ENCODE measurements around the gene TMEM132E.

The TMEM132E gene

DNA sequence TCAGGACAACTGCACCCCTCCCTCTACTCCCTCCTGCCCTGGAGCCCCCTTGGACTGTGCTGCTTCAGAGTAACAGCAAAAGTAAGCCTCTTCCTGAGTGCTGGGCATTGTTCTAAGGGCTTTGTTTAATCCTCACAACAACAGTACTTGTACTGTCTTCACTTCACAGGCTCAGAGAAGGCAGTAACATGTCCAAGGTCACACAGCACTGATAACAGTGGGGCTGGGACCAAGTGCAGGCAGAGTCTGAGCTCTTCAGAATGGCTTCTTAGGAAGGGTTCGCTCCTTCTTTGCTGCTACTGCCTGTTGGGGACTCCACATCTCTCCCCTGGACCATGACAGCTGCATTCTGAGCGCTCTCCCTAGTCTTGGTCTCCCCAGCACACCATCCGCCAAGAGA lies 24.6 kb downstream of the TMEM132E start:
- DNase-seq (ENCODE audit: low spot score): no peak

DNA sequence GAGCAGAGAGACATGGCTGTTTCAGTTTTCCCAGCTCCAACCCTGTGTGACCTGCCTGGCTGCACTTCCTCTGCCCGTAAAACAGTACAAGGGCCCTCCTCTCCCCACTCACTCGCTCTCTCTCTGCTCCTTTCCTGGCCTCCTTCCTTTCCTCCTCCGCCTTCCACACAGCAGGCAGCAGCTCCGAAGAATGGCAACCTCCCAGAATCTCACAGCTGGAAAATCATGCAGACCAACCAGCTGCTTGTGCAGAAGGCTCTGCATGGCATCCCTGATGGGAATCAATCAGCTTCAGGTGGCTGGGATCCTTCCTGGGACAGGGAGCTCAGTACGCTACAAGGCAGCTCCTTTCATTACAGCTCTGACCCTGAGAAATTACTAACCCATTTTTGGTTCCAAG lies 27.4 kb downstream of the TMEM132E start:
- no peak for DNase-seq (ENCODE audit: low spot score)

DNA sequence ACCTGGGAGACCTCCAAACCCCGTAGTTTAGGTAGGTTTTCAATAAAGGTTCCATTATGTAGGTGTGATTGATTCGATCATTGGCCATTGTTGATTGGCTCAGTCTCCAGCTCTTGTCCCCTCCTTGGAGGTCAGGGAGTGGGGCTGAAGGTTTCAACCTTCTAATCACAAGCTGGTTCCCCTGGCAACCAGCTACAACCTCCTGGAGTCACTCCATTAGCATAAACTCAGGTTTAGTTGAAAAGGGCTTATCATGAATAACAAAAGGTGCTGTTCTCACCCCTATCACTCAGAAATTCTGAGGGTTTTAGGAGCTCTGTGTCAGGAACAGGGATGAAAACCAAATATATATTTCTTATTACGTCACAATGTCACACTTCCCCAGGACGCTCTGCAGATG lies 28.5 kb downstream of the TMEM132E start:
- no peak for DNase-seq (ENCODE audit: low spot score)

DNA sequence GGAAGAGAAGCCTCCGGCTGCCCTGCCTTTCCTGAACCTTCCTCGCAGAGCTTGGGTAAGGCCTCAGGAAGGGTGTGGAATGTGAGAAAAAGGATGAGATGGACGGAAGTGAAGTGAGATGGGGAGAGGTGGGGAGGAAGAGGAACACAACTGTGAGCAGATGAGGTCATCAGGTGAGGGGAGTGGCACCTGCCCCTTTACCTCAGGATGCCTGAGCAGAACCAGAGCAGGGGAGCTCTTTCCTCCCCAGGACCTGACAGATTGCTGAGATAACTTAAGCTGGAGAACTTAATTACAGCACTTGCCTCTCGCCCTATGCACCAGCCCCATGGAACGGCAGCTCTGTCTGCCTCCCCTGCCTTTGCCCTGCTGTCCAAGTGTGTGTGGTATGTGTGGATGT lies 29.8 kb downstream of the TMEM132E start:
- no peak for DNase-seq (ENCODE audit: low spot score)

DNA sequence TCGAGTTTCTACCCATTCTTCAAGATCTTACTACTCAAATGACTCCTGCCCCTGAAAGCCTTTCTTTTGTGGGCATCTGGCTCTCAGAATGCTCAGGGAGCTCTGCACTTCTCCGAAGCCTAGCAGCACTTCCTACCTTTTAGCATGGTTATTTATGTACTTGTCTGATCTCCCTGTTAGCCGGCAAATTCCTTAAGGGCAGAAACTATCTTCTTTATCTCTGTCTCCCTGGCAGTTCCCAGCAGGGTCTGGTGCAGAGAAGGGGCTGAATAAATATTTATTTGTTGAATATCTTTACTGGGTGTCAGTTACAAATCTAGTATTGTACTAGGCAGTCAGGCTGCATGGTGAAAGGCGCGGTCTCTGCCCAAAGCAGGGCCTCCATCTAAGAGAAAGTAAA lies 30.7 kb downstream of the TMEM132E start:
- DNase-seq (ENCODE audit: low spot score): no peak

DNA sequence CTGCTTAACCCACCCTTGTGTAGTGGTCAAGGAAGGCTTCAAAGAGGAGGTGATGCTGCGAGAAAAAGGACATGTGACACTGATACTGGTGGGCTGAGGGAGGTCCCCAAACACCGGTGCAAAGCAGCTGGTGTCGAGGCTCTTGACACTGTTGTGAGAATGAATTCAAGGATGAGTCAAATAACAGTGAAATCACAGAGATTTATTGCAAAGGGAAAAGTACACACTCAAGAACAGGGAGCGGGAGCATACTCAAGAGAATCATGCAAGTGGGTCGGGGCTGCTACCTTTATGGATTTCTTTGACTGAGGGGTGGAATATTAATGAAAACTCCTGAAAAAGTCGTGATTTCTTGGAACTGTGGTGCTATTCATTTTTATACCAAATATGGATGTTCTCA lies 31.1 kb downstream of the TMEM132E start:
- DNase-seq (ENCODE audit: low spot score): no peak

DNA sequence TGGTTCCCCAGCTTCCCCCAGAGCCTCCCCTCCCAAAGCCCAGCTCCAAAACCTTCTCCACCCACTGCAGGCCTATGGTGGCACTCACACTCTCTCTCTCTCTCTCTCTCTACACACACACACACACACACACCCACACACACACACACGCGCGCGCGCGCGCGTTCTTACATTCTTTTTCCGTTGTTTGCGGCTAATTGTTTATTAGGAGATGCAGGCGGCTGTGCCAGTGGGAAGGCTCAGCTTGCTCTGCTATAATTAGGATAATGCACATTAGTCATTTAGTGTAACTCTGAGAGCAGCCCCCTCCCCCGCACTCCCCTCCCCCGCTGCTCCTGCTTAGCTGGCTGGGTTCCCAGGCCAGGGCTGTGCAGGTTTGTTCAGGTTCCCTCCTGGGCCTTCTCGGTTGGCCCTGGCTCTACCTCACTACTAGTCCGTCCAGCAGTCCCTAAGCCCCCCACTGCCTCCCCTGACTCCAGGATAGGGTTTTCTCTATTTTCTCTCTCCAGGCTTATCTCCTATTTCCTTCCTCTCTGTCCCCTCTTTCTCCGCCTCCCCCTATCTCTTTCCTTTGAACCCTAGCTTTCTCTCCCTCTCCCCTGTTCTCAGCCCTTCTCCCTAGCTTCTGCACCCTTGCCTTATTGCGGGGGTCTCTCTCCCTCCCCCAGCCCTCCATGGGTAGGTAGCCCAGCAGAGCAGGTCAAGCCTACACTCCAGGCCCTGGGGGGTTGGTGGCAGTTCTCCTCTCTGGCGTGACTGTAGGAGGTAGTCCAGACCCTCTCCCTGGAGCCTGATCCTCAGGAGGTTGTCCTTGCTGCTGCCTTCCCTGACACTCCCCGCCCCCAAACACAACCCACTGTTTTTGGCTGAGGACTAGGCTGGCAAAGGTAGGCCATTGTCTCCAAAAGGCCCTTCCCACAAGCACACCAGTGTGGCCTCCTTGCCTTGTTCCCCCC lies 34.0 kb downstream of the TMEM132E start:
- no peak for DNase-seq (ENCODE audit: low spot score)

DNA sequence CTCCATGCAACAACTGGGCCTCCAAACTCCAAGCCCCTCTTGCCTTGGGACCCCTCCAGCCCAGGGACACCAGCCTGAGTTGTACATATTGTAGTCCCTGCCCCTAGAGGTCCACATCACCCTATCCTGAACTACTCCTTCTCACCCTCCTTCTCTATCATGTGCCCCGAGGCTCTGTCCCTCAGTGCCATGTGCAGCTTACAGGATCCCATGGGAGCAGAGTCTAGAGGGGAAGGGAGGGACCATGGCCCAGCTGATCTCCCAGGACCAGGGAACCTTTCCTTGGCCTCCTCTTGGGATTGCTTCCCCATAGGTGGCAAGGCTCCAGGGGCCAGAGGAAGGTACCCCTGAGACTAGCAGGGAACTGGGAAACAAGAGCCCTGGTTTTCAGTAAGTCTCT lies 35.3 kb downstream of the TMEM132E start:
- DNase-seq (ENCODE audit: low spot score): no peak

DNA sequence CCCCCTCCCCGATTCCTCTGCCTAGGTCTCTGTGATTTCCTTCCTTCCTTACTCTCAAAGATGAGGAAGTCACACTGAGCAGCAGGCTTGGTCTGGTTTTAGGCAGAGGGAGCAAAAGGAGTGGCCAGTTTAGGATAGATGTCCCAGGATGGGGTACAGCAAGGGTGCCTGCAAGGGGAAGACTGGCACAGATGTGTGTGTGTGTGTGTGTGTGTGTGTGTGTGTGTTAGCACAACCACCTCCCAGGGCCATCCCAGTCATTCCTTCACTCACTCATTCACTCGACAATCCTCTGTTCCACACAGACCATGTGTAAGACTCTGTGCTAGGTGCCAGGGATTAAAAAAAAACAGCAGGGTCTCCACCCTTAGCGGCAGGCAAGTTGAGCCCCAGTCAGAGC lies 35.9 kb downstream of the TMEM132E start:
- no peak for DNase-seq (ENCODE audit: low spot score)

DNA sequence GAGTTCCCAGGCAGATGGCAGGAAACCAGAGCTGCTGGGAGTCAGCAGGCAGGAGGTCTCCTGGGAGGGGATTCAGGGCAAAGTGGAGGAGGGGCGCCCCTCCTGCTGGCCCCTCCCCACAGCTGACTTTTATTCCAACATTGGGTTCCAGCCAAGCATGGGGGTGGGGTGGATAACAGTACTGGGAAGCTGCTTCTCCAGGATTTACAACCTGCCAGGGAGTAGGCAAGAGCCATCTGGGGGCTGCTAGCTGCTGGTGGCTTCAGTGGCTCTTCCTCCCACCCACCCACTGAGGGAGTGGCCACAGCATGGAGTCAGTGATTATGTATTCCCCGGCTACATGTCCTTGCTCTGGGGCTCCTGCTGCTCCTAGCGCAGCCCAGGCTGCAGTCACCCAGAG lies 36.8 kb downstream of the TMEM132E start:
- no peak for DNase-seq (ENCODE audit: low spot score)

DNA sequence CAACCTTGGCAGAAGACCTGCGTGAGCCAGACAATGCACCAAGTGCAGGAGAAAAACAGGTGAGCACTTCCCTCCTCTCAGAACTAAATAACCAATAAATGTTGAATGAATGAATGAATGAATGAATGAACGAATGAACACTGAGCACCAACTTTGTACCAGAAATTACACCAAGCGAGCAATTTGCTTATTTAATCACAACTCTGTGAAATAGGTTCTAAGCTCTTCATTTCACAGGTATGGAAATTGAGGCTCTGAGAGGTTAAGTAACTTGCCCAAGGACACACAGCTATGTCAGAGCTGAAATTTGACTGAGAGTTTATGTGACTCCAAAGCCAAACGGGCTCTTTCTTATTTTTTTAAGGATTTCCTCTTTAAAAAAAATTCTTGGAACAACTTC lies 38.0 kb downstream of the TMEM132E start:
- no peak for DNase-seq (ENCODE audit: low spot score)

DNA sequence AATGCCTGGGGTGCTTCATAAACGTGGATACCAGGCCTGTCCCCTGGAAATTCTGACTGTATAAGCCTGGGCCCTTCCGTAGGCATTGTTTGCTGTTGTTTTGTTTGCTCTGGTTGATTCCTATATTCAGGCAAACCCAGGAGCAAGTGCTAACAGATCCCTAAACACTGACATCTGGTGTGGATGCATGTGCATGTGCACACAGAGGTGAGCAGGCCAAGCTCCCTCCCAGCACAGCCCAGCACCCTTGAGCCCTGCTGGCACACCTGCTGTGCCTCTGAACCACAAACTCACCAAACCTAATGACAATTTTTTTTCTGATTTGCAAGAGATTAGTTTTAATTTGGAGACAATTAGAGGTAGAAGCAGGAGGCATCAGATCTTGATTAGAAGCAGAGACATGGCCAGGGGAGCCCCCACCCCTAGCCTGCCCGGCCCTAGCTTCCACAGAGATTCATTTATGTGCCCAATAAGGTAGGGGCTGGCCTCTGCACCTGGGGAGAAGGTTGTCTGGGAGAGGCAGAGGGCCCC lies 40.4 kb downstream of the TMEM132E start:
- no peak for DNase-seq (ENCODE audit: low spot score)

DNA sequence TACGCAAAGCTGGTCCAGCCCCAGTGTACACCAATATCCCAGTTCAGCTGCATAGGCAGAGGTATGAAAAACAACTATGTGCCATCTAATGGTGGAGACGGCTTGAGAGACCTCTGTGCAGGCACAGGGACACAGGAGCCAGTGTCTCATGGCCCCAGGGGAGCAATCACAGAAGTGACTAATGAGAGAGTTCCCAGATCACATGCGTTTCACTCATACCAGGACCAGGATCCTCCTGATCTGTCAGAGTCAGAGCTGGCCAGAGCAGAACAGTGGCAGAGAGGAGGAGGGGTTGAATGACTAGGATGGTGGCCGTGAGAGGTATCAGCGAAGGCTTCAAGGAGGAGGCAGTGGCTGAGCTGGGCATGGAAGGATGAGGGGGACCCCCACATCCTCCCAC lies 41.1 kb downstream of the TMEM132E start:
- DNase-seq (ENCODE audit: low spot score): no peak

DNA sequence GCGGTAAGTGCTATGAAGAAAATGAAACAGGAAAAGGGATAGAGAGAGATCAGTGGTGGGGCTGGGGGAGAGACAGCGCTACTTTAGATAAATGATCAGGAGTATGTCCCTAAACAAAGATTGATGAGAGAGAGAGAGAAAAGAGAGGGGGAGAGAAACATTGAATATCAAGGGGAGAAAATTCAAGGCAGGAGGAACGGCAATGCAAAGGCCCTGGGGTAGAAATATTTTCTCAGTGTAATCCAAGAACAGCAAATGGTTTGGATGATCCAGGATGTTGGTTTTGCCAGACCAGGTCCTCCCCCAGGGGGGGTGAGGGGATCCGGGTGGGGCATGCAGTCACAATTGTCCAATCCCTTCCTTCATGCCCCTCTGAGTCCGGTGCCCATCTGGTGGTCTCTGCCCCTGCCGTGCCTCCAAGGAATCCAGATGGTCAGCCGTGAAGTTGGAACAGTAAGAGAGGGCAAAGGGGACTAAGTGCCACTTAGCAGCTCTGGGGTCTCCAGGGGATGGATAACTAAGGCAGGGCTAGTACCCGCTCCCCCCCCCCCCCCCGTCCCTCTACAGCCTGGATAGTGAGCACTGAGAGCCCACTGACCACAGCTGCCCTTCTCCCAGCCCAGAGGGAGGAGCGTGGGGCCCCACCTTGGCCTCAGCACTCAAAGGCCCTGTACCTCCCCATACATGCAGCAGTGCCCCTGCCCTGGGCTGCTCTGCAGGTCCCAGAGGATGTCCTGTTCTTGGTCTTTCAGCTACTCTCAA lies 43.7 kb downstream of the TMEM132E start:
- DNase-seq (ENCODE audit: low spot score): no peak

DNA sequence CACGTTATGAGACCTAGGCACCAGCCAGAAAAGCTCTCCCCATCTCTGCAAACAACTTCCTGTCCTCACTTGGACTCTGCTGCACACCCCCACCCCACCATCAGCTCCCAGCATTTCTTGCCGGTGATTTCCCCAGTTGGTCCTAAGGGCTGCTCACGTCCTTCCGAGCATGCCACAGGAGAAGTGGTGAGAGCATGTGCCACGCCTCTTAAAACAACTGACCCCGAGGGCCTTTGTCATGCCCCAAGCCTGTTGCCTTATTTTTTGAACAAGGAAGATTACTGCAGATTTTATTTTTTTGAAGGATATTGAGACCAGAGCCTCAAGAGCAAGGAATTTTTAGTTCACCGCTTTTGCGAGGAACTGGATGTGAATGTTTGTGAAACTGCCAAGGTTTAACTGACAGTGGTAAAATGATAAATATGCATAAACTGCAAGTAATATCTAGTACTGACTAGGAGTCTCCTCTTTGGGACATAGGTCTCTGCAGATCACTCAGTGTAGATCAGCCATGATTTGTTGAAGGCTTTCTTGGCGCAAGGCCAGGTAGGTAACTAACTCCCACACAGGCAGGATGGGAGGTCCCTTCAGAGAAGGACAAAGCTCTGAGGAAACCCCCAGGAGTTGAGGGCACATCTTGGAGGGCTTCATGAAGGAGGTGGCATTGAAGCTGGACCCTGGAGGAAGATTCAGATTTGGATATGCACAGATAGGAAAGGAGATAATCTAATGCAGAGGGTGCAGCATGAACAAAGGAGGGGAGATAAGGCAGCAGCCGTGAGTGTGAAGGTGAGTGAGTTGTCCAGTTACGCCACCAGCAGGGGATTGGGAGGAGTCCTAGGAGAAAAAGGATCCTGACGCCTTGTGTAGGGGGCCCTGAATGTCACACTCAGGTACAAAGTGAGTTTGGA lies 44.7 kb downstream of the TMEM132E start:
- DNase-seq (ENCODE audit: low spot score): no peak

DNA sequence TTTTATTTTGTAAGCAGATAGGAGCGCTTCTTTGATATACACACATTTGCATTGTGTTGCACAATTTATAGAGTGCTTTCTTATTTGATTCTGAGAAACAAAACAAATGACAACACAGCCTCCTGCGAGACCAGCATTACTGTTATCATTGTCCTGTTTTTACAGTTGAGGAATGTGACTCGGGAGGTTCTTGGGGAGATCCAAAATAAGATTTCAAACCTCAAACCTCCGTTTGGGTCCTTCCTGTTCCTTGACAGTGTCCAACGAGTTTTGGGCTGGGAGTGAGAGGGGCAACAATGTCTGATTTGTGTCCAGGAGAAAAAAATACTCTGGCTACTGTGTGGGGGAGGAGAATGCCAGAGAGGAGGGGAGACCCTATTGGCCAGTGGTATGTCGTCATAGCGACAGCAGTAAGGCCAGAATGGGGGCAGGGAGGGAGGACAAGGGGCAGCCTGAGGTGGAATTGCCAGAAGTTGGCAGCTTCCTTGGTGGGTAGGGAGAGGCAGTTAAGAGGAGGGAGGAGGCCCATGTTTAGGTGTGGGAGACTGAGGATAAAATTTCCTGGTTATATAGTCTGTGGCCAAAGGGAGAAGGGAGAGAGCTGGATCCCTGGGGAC lies 45.5 kb downstream of the TMEM132E start:
- DNase-seq (ENCODE audit: low spot score): no peak

DNA sequence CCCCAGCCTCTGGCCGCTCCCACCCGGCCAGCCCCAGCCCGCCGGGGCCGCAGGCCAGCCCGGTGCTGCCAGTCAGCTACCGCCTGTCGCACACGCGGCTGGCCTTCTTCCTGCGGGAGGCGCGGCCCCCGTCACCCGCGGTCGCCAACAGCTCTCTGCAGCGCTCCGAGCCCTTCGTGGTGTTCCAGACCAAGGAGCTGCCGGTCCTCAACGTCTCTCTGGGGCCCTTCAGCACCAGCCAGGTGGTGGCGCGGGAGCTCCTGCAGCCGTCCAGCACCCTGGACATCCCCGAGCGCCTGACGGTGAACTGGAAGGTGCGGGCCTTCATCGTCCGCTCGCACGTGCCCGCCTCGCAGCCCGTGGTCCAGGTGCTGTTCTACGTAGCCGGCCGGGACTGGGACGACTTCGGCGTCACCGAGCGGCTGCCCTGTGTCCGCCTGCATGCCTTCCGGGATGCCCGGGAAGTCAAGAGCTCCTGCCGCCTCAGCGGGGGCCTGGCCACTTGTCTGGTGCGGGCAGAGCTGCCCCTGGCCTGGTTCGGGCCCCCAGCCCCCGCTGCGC lies 46.8 kb downstream of the TMEM132E start:
- peak; percentile 6 for DNase-seq (ENCODE audit: low spot score)

DNA sequence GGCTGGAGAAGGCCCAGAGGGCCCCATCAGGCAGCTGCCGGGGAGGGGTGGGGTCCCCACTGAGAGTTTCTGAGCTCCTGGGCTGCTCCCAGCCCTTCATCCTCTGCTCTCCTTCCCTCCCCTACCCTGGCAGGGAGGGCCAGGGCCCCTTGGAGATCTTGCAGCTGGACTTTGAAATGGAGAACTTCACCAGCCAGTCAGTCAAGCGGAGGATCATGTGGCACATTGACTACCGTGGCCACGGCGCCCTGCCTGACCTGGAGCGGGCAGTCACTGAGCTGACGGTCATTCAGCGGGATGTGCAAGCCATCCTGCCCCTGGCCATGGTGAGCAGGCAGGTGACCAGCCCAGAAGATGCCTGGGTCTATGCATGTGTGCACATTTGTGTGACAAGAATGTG lies 49.5 kb downstream of the TMEM132E start:
- no peak for DNase-seq (ENCODE audit: low spot score)

DNA sequence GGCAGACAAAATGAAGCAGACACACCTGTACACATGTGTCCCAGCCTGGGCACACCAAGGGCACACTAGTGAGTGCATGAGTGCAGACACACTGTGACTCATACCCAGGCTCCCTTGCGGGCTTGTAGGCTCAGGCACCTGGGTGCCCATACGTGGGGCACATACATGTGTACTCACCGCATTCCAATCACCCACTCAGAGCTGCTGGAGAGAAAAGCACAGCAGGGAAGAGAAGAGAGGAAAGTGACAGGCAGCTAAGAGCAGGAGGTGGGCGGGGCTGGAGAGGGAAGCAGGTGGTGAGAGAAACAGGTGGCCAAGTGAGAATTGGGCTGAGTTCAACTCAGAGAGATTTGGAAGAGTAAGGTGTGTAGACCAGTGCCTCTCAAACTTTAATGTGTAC lies 54.0 kb downstream of the TMEM132E start:
- DNase-seq (ENCODE audit: low spot score): peak; percentile 34

DNA sequence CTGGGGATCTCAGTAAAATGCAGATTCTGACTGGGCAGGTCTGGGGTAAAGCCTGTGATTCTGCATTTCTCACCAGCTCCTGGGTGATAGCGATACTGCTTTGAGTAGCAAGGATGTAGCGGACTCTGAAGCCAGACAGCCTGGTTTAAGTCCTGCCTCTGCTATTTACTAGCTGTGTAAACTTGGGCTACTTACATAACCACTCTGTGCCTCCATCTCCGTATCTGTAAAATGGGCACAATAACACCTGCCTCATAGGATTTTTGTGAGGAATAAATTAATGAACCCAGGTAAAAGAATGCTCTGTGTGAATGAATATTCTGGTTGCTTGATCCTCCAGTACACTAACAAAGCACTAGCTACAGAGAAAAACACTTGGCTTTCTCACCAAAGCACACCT lies 54.4 kb downstream of the TMEM132E start:
- no peak for DNase-seq (ENCODE audit: low spot score)

DNA sequence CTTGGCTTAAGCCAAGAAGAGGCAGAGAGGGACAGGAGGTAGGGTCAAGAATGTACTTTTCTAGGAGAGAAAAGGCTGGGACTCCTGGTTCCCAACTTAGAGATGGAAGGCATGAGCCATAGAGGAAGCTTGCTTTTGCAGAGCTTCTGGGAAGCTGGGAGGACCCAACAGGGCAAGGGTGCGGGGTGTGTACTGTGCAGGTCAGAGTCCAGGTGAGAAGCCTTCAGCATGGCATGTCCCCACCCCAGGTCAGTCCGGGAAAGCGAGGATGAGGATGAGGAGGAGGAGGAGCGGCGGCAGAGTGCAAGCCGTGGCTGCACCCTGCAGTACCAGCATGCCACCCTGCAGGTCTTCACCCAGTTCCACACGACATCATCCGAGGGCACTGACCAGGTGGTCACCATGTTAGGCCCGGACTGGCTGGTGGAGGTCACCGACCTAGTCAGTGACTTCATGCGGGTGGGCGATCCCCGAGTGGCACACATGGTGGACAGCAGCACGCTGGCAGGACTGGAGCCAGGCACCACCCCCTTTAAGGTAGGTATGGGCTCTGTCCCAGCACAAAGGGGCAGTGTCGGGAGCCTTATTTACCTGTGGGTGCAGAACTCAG lies 55.3 kb downstream of the TMEM132E start:
- no peak for DNase-seq (ENCODE audit: low spot score)

All from kidney tubule cell (primary cell).